ENCODE data around the gene NRL.

GRCh38 chr14:24060984-24061913, 53.5 kb downstream of the NRL start:
- TF ChIP-seq POLR2A (IDR thresholded peaks at IDR 0.05; ENCODE audit: low read depth, low read length) (no peak), POLR2AphosphoS5 (IDR thresholded peaks at IDR 0.05; ENCODE audit: insufficient read depth, low read depth, low read length) (no peak), CTCF (IDR thresholded peaks at IDR 0.05; ENCODE audit: extremely low read depth in 1 of 2, insufficient read depth in 1 of 2, low read depth in 1 of 2, low read length in 2 of 2) (no peak), JUN (IDR thresholded peaks at IDR 0.05; ENCODE audit: borderline replicate concordance, insufficient read depth, insufficient read length, low read depth) (no peak), GATA2 (IDR thresholded peaks at IDR 0.05; ENCODE audit: insufficient read depth, insufficient read length, low read depth, low read length) (no peak), MAX (IDR thresholded peaks at IDR 0.05; ENCODE audit: insufficient read depth, insufficient read length) (no peak), EZH2 (IDR thresholded peaks at IDR 0.05; ENCODE audit: borderline replicate concordance, low read depth, low read length, severe bottlenecking) (no peak), FOS (IDR thresholded peaks at IDR 0.05; ENCODE audit: borderline replicate concordance, insufficient read depth, low read length) (no peak), MYC (IDR thresholded peaks at IDR 0.05; ENCODE audit: low read depth, low read length) (no peak)

Data from endothelial cell of umbilical vein (primary cell).